Stomach (tissue), 9 donors: ENCODE data around the gene CTU1. TPM values are rescaled to one million over a fixed set of nuclear protein-coding genes. Genes with fewer than 3 reads are reported as not detected.

ENCODE experiments used
- DNase-seq, 2 donors: peaks; one replicate each; pipeline versions ENCODE4 v3.0.0 to v3.0.0-alpha.2; 2013 to 2019
- H3K27ac ChIP-seq, 5 donors: fragments of 200-600 bp in 4 of 5; sonication (generic) in 4 of 5; one replicate each; pipeline ENCODE4 v1.5.1; 2013 to 2019; ENCODE audit warnings: mild to moderate bottlenecking in 1 of 5, moderate library complexity in 1 of 5
- H3K27me3 ChIP-seq, 3 donors: fragments of 200-600 bp; sonication (generic); one replicate each; pipeline ENCODE4 v1.5.1; 2017 to 2019; ENCODE audit warnings: mixed run types in 1 of 3
- H3K36me3 ChIP-seq, 4 donors: fragments of 200-600 bp; sonication (generic); 1 replicate in 3 of 4; 2 replicates in 1 of 4; pipeline ENCODE4 v1.5.1; 2016 to 2019
- H3K4me1 ChIP-seq, 4 donors: fragments of 200-600 bp; sonication (generic); one replicate each; pipeline ENCODE4 v1.5.1; 2016 to 2019
- H3K4me3 ChIP-seq, 4 donors: fragments of 200-600 bp; sonication (generic) in 3 of 4; one replicate each; pipeline ENCODE4 v1.5.1; 2016 to 2019; ENCODE audit warnings: mild to moderate bottlenecking in 1 of 4
- H3K9me3 ChIP-seq, 4 donors: fragments of 200-600 bp; sonication (generic); one replicate each; pipeline ENCODE4 v1.5.1; 2016 to 2019
- CTCF ChIP-seq, 7 experiments: fragments of 450-650 bp in 4 of 7; fragments of 200-600 bp in 3 of 7; sonication (generic) in 3 of 7; IDR thresholded peaks; one replicate each; pipeline ENCODE4 v1.5.1; 2016 to 2019; ENCODE audit warnings: antibody characterized with exemption in 7 of 7, control low read depth in 2 of 7, mild to moderate bottlenecking in 1 of 7
- EP300 ChIP-seq: sonication (generic); formaldehyde crosslinking; IDR thresholded peaks from one replicate; pipeline ENCODE4 v1.6.1; 2017; ENCODE audit warnings: antibody characterized with exemption
- POLR2A ChIP-seq, 4 donors: fragments of 450-650 bp; IDR thresholded peaks; one replicate each; pipeline ENCODE4 v1.6.1; 2016; ENCODE audit warnings: antibody characterized with exemption in 4 of 4, control low read depth in 2 of 4, mild to moderate bottlenecking in 1 of 4, moderate library complexity in 1 of 4
- POLR2AphosphoS5 ChIP-seq, 3 donors: sonication (generic); formaldehyde crosslinking; IDR thresholded peaks; one replicate each; pipeline ENCODE4 v1.6.1; 2016; ENCODE audit warnings: antibody characterized with exemption in 3 of 3
- WGBS, 5 donors: extraction: QIAGEN DNeasy Blood & Tissue Kit in 3 of 5; methylation state at CpG; one replicate each; pipeline versions ENCODE4 v1.1.5 to v1.1.7; 2013 to 2018; 5-methylcytosine and 5-hydroxymethylcytosine counted together
- intact Hi-C: fragments of 100-400 bp; cut with DNase I; formaldehyde crosslinking; loops from one replicate; pipeline ENCODE4 v1.15.1; 2023; ENCODE audit warnings: low total_unique reads
- polyA plus RNA-seq, 3 donors: library from polyadenylated mRNA; stranded (reverse); fragments of 200-250 nt; gene quantifications; one replicate each; pipeline ENCODE4 v1.2.3, GENCODE V29; 2013
- total RNA-seq, 5 donors: library from RNA; depleted of rRNA; stranded (reverse); fragments of >200 nt; gene quantifications; one replicate each; pipeline versions ENCODE4 v1.1.0 to v1.2.3, GENCODE V29; 2014 to 2016
- donor health status: healthy with polysubstance abuse.
- donor health status: Bipolar disorder and iron deficiency.
- donor health status: healthy.

The CTU1 gene
- total and polyA plus RNA-seq, 8 donors: 0.58 to 47.3 (median 4.0) TPM

GRCh38 chr19:51097796-51098195 lies 10.4 kb downstream of the CTU1 start:
- intact Hi-C loops: no loop called here
- TF ChIP-seq CTCF (IDR thresholded peaks at IDR 0.05): no peak
- no peak for TF ChIP-seq EP300
- TF ChIP-seq POLR2AphosphoS5 (IDR thresholded peaks at IDR 0.05): no peak
- no peak for TF ChIP-seq POLR2A (IDR thresholded peaks at IDR 0.05)
- Histone ChIP-seq H3K4me3 (no peak overlapping the region), H3K36me3 (peaks cover 10 to 46% (median 44%) of the 10 kb centered on the region in 4 donors), H3K27me3 (no peaks in the 10 kb centered on the region), H3K9me3 (no peaks in the 10 kb centered on the region), H3K27ac (no peak overlapping the region), H3K4me1 (peaks cover 0 to 50% (median 29%) of the 10 kb centered on the region in 4 donors)
- WGBS, 5 donors: 67 to 86% (median 84%) methylated on average over 17 to 20 of the region's 20 CpGs
- no peak for DNase-seq

- intact Hi-C loops: no loop called here
Observed at GRCh38 chr19:51097166-51097738, 11.0 kb downstream of the CTU1 start.

GRCh38 chr19:51096473-51097165 lies 11.6 kb downstream of the CTU1 start:
- peaks cover 0 to 36% (median 33%) of the 10 kb centered on the region in 4 donors for H3K36me3 ChIP-seq
- WGBS, 5 donors: 75 to 87% (median 76%) methylated on average over 6 of the region's 6 CpGs
- TF ChIP-seq CTCF (IDR thresholded peaks at IDR 0.05) (peak in 2 of 7 experiments; percentile 22 to 39), POLR2A (IDR thresholded peaks at IDR 0.05) (no peak)
- peaks cover 0 to 43% (median 28%) of the 10 kb centered on the region in 4 donors for H3K4me1 ChIP-seq
- H3K9me3 ChIP-seq: no peaks in the 10 kb centered on the region
- H3K27me3 ChIP-seq: no peaks in the 10 kb centered on the region
- intact Hi-C loops: no loop called here
- no peak overlapping the region for H3K27ac ChIP-seq
- no peak overlapping the region for H3K4me3 ChIP-seq
- no peak for DNase-seq

More at GRCh38 chr19:51097166-51097738, 11.0 kb downstream of the CTU1 start:
- 4 to 10% (median 9%) methylated on average over 8 of the region's 8 CpGs for WGBS, 5 donors
- Histone ChIP-seq H3K9me3 (no peaks in the 10 kb centered on the region), H3K4me3 (no peak overlapping the region), H3K4me1 (peaks cover 0 to 49% (median 28%) of the 10 kb centered on the region in 4 donors), H3K27ac (no peak overlapping the region), H3K36me3 (peaks cover 5 to 40% (median 39%) of the 10 kb centered on the region in 4 donors), H3K27me3 (no peaks in the 10 kb centered on the region)
- peak; percentile 77 to 81 for DNase-seq
- TF ChIP-seq POLR2AphosphoS5 (IDR thresholded peaks at IDR 0.05) (no peak), CTCF (IDR thresholded peaks at IDR 0.05) (peak in 5 of 7 experiments; percentile 31 to 65 (median 54)), POLR2A (IDR thresholded peaks at IDR 0.05) (no peak), EP300 (no peak)

GRCh38 chr19:51094696-51095279 lies 13.4 kb downstream of the CTU1 start:
- WGBS, 5 donors: 19 to 34% (median 25%) methylated on average over 11 to 15 of the region's 15 CpGs
- peaks cover 0 to 29% (median 19%) of the 10 kb centered on the region in 4 donors for H3K4me1 ChIP-seq
- H3K27ac ChIP-seq: no peak overlapping the region
- no peaks in the 10 kb centered on the region for H3K9me3 ChIP-seq
- intact Hi-C loops: loop anchor here (2.0 kb wide), 1 partner anchor 76 kb away; the partner anchor contains the start of gene KLK10
- peak; percentile 45 to 61 for DNase-seq
- H3K36me3 ChIP-seq: peaks cover 0 to 20% (median 18%) of the 10 kb centered on the region in 4 donors
- no peaks in the 10 kb centered on the region for H3K27me3 ChIP-seq
- TF ChIP-seq POLR2AphosphoS5 (IDR thresholded peaks at IDR 0.05) (no peak), CTCF (IDR thresholded peaks at IDR 0.05) (peak in 5 of 7 experiments; percentile 51 to 81 (median 73))
- H3K4me3 ChIP-seq: no peak overlapping the region
